ENCODE results near the gene ACBD7.

GRCh38 chr10:15137636-15138035, 49.1 kb upstream of the ACBD7 start:
- TF ChIP-seq CTCF (IDR thresholded peaks at IDR 0.05): no peak
- no peak for TF ChIP-seq EP300 (IDR thresholded peaks at IDR 0.05)
- TF ChIP-seq POLR2A (IDR thresholded peaks at IDR 0.05): no peak
